Spleen (tissue), 13 donors: ENCODE measurements around the gene SV2C. TPM values are rescaled to one million over a fixed set of nuclear protein-coding genes. Genes with fewer than 3 reads are reported as not detected.
"Not testable (repeated sequence)": the region's sequence is repeated elsewhere in the genome, so short reads cannot be mapped to it uniquely, and the experiment has no call there.

ENCODE experiments used
- DNase-seq: peaks from one replicate; pipeline ENCODE4 v3.0.0-alpha.2; 2020
- H3K27ac ChIP-seq, 8 donors: fragments of 200-600 bp; sonication (generic) in 7 of 8; 1 replicate in 4 of 8; 2 replicates in 4 of 8; pipeline versions ENCODE4 v1.5.0 to v1.8.0; 2016 to 2021; ENCODE audit warnings: inconsistent platforms in 4 of 8, mild to moderate bottlenecking in 4 of 8, moderate library complexity in 1 of 8
- H3K27me3 ChIP-seq, 7 donors: fragments of 200-600 bp; sonication (generic) in 6 of 7; replicated peaks in 1 of 7; 1 replicate in 4 of 7; 2 replicates in 3 of 7; pipeline versions ENCODE4 v1.5.0 to v1.8.0; 2016 to 2021; ENCODE audit warnings: inconsistent platforms in 3 of 7, mild to moderate bottlenecking in 1 of 7
- H3K36me3 ChIP-seq, 6 donors: fragments of 200-600 bp; sonication (generic) in 5 of 6; 1 replicate in 4 of 6; 2 replicates in 2 of 6; pipeline versions ENCODE4 v1.5.0 to v1.8.0; 2016 to 2021; ENCODE audit warnings: inconsistent platforms in 2 of 6
- H3K4me1 ChIP-seq, 6 donors: fragments of 200-600 bp; sonication (generic) in 5 of 6; 1 replicate in 3 of 6; 2 replicates in 3 of 6; pipeline versions ENCODE4 v1.5.0 to v1.8.0; 2016 to 2021; ENCODE audit warnings: inconsistent platforms in 3 of 6
- H3K4me3 ChIP-seq, 8 donors: fragments of 200-600 bp; sonication (generic) in 7 of 8; 1 replicate in 4 of 8; 2 replicates in 4 of 8; pipeline versions ENCODE4 v1.5.0 to v1.8.0; 2016 to 2021; ENCODE audit warnings: inconsistent platforms in 4 of 8, mild to moderate bottlenecking in 4 of 8, moderate library complexity in 2 of 8
- H3K9me3 ChIP-seq, 8 donors: fragments of 200-600 bp; sonication (generic) in 7 of 8; 1 replicate in 4 of 8; 2 replicates in 4 of 8; pipeline versions ENCODE4 v1.5.0 to v1.8.0; 2016 to 2021; ENCODE audit warnings: inconsistent platforms in 4 of 8
- POLR2A ChIP-seq, 3 donors: fragments of 450-650 bp; IDR thresholded peaks; one replicate each; pipeline ENCODE4 v1.5.1; 2017; ENCODE audit warnings: antibody characterized with exemption in 3 of 3, mild to moderate bottlenecking in 1 of 3
- POLR2AphosphoS5 ChIP-seq, 3 donors: sonication (generic); formaldehyde crosslinking; IDR thresholded peaks; one replicate each; pipeline ENCODE4 v1.5.1; 2017; ENCODE audit warnings: antibody characterized with exemption in 3 of 3
- WGBS, 5 donors: extraction: QIAGEN DNeasy Blood & Tissue Kit in 3 of 5; methylation state at CpG; one replicate each; pipeline versions ENCODE4 v1.1.5 to v1.1.7; 2013 to 2018; 5-methylcytosine and 5-hydroxymethylcytosine counted together
- intact Hi-C: fragments of 100-400 bp; cut with DNase I; formaldehyde crosslinking; loops from one replicate; pipeline ENCODE4 v1.15.0; 2023; ENCODE audit warnings: low total_unique reads
- long read RNA-seq, 2 donors: transcript quantifications; one replicate each; lab custom pipeline, GENCODE V29; 2026
- polyA plus RNA-seq, 3 donors: library from polyadenylated mRNA; stranded (reverse); fragments of 200-250 nt; gene quantifications; one replicate each; pipeline ENCODE4 v1.2.1, GENCODE V29; 2013
- total RNA-seq, 7 donors: library from RNA; depleted of rRNA in 3 of 7; stranded (reverse); fragments of >200 nt in 3 of 7; fragmentation: NEBNext Ultra II Directional in 4 of 7; extraction: Animal tissue kit (Norgen Biotek cat#: 25700) in 4 of 7; gene quantifications; one replicate each; pipeline versions ENCODE4 v1.1.0 to v1.2.1, GENCODE V29; 2016 to 2021
- TF ChIP-seq, protein P1 (sequence below), 11 experiments: fragments of 200-600 bp in 7 of 11; fragments of 450-650 bp in 4 of 11; sonication (generic) in 4 of 11; IDR thresholded peaks in 8 of 11; conservative IDR thresholded peaks in 3 of 11; 1 replicate in 7 of 11; 2 replicates in 4 of 11; pipeline versions ENCODE4 v1.4.0 to v1.8.0; 2016 to 2021; ENCODE audit warnings: antibody characterized with exemption in 11 of 11, inconsistent platforms in 4 of 11, mild to moderate bottlenecking in 1 of 11
- donor health status: healthy with polysubstance abuse.
- donor health status: DM: no; HTN: no; CAD: no; lungs with moderate emphysema.
- donor health status: DM: no; HTN: no; CAD: no.
- donor health status: Bipolar disorder and iron deficiency.
- donor health status: healthy.
- donor health status: DM: no; HTN: no; CAD: no.
- donor health status: DM: yes; HTN: yes; CAD: no.

The SV2C gene
- total RNA-seq, result under 1 TPM; 0.06 to 0.43 (median 0.14) TPM
- polyA plus RNA-seq, result under 1 TPM; 0.02 to 0.13 (median 0.04) TPM
- long read RNA-seq, donor 1, partial matches to known transcripts, result 7 of 7 reads
- long read RNA-seq, donor 1, other reads (novel, unspliced or antisense), result 0 of 7 reads
- long read RNA-seq, donor 2, result 0 reads

- Histone ChIP-seq H3K9me3 (no peaks in the 10 kb centered on the region), H3K27me3 (peaks cover 0 to 93% (median 59%) of the 10 kb centered on the region in 7 donors), H3K36me3 (no peaks in the 10 kb centered on the region), H3K27ac (no peak within 1 kb of the TSS), H3K4me3 (peak within 1 kb of the TSS in 7 of 8 donors; percentile 20 to 63 (median 33)), H3K4me1 (peaks cover 18 to 40% (median 35%) of the 10 kb centered on the region in 6 donors)
- WGBS, 5 donors, result 0 to 5% (median 1%) methylated on average over 33 to 63 of the region's 63 CpGs
- peak; percentile 79 for DNase-seq
- TF ChIP-seq, protein P1, sequence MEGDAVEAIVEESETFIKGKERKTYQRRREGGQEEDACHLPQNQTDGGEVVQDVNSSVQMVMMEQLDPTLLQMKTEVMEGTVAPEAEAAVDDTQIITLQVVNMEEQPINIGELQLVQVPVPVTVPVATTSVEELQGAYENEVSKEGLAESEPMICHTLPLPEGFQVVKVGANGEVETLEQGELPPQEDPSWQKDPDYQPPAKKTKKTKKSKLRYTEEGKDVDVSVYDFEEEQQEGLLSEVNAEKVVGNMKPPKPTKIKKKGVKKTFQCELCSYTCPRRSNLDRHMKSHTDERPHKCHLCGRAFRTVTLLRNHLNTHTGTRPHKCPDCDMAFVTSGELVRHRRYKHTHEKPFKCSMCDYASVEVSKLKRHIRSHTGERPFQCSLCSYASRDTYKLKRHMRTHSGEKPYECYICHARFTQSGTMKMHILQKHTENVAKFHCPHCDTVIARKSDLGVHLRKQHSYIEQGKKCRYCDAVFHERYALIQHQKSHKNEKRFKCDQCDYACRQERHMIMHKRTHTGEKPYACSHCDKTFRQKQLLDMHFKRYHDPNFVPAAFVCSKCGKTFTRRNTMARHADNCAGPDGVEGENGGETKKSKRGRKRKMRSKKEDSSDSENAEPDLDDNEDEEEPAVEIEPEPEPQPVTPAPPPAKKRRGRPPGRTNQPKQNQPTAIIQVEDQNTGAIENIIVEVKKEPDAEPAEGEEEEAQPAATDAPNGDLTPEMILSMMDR (IDR thresholded peaks at IDR 0.05 in 8 of 11, conservative IDR thresholded peaks at IDR 0.05 in 3 of 11), result no peak
- TF ChIP-seq POLR2A (IDR thresholded peaks at IDR 0.05) (no peak), POLR2AphosphoS5 (IDR thresholded peaks at IDR 0.05) (peak in 1 of 3 donors; percentile 22)
- intact Hi-C loops, result no loop called here
Observed at GRCh38 chr5:76082772-76083554, at the start of gene SV2C. Gene SV2C, plus strand, starts transcription at chr5:76083383. Its CDS starts 48,368 bp downstream, at chr5:76131751.

GRCh38 chr5:76037736-76038151 is 45.4 kb upstream of the SV2C start:
- DNase-seq, H3K4me1 ChIP-seq, H3K27ac ChIP-seq, H3K36me3 ChIP-seq, H3K9me3 ChIP-seq, intact Hi-C loops: not testable (repeated sequence)
- WGBS, 5 donors, result 15 to 34% (median 19%) methylated on average over 17 to 18 of the region's 18 CpGs
- H3K4me3 ChIP-seq, result peak overlapping the region in 2 of 8 donors; percentile 5 to 54
- peaks cover 0 to 23% (median 10%) of the 10 kb centered on the region in 7 donors for H3K27me3 ChIP-seq

GRCh38 chr5:76038212-76038611 is 45.0 kb upstream of the SV2C start:
- no peak for DNase-seq
- TF ChIP-seq, protein P1 (IDR thresholded peaks at IDR 0.05 in 8 of 11, conservative IDR thresholded peaks at IDR 0.05 in 3 of 11), result no peak
- TF ChIP-seq POLR2A (IDR thresholded peaks at IDR 0.05) (no peak), POLR2AphosphoS5 (IDR thresholded peaks at IDR 0.05) (no peak)
- Histone ChIP-seq H3K9me3 (no peaks in the 10 kb centered on the region), H3K36me3 (no peaks in the 10 kb centered on the region), H3K27ac (no peak overlapping the region), H3K27me3 (peaks cover 0 to 23% (median 10%) of the 10 kb centered on the region in 7 donors), H3K4me1 (peaks cover 0 to 8% (median 3%) of the 10 kb centered on the region in 6 donors), H3K4me3 (peak overlapping the region in 2 of 8 donors; percentile 5 to 54)
- intact Hi-C loops, result no loop called here

DNA sequence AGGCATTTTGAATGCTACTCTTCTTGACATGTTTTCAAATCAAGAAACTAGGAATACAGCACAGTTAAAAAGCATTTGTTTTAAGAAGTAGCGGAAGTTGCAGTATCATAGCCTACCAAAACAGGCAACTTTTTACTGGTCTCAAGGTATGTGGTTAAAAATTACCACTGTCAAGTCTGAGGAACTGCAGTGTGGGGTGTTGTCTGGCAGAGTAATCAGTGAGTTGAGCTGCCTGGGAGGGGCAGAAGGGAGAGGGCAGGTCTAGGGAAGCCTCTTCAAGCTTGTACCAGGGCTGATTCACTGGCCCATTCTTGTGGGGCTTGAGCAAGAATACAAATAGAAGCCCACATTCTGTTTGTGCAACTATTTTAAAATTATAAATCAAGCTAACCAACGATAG is 42.4 kb upstream of the SV2C start:
- Histone ChIP-seq H3K36me3 (no peaks in the 10 kb centered on the region), H3K4me1 (peaks cover 0 to 8% (median 3%) of the 10 kb centered on the region in 6 donors), H3K27ac (no peak overlapping the region), H3K4me3 (no peak overlapping the region), H3K27me3 (peaks cover 0 to 33% (median 10%) of the 10 kb centered on the region in 7 donors), H3K9me3 (no peaks in the 10 kb centered on the region)
- TF ChIP-seq POLR2A (IDR thresholded peaks at IDR 0.05), result no peak
- no peak for TF ChIP-seq POLR2AphosphoS5 (IDR thresholded peaks at IDR 0.05)
- TF ChIP-seq, protein P1 (IDR thresholded peaks at IDR 0.05 in 8 of 11, conservative IDR thresholded peaks at IDR 0.05 in 3 of 11), result no peak
- no peak for DNase-seq
- intact Hi-C loops, result no loop called here
- 84 to 91% (median 88%) methylated on average over 2 of the region's 2 CpGs for WGBS, 5 donors
